Germinal center (tissue), 1 donor: ENCODE results near the gene KMT5B.

Experiments used
- DNase-seq: peaks from one replicate; pipeline ENCODE4 v3.0.0; 2012; ENCODE audit warnings: mixed read lengths, low spot score

KMT5B gene

DNA sequence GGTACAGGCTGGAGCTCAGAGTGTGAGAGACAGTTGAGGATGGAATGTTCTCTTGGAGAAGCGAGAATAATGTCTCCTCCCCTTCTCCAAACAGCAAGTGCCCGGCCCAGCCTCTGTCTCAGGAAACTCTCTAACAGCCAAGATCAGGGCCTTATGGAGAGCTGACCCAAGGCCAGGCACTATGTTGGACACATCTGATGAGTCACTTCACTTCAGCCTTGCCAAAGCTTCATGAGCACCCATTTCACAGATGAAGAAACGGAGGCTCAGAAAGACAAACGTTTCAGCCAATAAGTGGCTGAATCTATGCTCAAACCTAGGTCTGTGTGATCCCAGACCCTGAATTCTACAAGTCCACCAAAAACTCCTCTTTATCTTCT lies 69.8 kb downstream of the KMT5B start:
- no peak for DNase-seq

DNA sequence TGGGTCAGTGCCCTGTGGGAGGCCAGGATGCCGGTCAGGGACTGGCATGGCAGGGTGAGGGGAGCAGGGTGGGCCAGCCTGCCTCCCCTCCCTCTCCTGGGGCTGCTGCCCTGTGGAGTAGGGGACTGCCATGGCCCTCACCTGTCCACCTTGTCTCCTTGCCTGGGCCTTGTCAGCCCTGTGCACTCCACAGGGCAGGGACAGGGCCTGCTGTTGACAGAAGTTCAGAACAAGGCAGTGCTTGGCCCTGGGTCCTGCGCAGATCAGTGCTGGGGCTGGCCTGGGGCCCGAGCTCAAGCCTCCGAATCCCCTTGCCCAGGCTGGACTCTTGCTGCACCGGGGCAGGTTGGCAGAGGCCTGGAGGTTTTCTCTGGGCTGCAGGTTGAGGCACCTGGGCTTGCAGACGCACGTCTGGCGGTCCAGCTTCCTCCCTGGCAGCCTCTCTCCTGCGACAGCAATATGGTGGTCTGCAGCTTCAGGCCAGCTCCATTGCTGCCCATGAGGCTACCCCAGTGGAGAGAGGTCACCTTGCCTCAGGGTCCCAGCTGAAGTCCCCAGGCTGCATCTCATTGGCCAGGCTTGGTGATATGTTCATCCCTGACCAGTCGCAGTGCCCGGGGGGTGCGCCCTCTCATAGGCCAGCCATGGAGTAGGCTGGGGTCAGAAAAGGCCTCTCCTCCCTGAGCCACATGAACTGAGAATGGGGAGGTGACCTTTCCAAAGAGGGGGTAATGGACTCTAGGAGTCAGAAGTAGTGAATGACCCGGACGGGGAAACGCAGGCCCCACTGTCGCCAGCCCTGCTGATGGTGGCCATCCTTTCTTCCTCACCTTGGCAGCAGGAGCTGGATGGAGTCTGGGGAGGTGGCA lies 70.4 kb downstream of the KMT5B start:
- no peak for DNase-seq

DNA sequence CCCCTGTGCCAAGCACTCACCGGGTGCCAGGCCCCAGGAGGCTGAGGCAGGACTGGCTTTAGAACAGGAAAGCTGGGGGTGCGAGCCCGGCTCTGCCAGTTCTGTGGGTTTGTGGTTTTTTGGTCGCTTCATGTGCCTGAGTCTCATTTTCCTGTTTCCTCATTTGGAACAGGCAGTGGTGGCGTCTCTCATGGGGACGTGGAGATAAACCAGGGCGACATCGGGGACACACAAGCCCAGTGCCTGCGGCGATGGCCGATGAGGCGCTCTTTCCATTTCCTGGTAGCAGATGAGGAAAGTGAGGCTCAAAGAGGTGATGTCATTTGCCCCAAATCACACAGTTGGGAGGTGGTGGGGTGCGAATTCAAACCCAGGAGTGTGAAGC lies 71.1 kb downstream of the KMT5B start:
- DNase-seq: peak; percentile 12

DNA sequence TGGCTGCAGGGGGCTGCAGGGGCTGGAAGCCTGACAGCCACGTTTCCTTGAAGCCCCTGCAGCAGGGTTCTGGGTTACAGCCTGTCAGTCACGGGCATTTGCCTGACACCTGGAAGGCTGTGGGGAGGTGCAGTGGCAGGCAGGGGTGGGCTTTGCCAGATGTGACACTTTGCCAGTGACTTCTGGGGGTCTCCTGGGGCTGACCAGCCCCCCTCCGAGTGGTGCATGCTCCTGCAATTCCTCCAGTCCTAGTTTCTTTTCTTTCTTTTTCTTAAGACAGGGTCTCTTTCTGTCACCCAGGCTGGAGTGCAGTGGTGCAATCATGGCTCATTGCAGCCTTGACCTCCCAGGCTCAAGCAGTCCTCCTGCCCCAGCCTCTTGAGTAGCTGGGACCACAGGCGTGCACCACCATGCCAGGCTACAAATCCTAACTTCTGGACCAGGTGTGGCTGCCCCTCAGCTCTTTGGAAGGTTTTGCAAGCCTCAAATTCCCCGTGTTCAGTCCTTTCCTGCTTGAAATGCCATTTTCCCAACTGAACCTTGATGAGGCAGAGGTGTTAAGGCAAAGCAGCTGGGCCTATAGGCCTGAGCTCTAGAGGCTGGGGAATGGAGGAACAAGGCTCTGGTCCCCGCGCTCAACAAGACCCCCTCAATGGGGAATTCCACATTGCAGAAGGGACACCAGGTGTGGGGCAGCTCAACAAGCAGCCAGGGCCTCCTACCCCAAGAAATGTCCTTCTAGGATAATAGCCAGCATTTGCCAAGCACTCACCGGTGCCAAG lies 71.7 kb downstream of the KMT5B start:
- no peak for DNase-seq

DNA sequence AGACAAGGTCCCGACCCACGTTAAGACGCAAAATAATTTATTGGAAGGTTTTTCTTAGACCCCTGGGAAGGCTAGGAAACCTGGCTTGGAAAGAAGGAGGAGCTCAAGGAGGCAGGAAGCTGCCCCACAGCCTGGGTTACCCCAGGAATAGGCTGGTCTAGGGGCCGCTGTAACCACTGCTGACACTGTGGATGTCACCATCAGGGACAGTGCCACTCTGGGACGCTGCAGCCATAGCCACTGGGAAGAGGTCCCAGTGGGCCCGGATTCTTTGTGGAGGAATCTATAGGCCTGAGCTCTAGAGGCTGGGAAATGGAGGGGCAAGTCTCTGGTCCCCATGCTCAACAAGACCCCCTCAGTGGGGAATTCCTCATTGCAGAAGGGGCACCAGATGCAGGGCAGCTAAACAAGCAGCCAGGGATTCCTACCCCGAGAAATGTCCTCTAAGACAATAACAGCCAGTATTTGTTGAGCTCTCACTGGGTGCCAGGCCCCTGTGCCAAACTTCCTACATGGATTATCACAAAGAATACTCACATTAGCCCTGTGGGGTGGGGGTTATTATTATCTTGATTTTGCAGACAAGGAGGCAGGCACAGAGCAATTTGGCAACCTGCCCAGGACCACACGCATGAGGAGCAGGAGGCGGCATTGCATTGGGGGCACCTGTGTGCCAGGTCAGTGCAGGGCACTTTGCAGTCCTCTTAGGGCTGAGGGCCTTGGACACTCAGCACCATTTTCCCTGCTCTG lies 72.4 kb downstream of the KMT5B start:
- DNase-seq: no peak

DNA sequence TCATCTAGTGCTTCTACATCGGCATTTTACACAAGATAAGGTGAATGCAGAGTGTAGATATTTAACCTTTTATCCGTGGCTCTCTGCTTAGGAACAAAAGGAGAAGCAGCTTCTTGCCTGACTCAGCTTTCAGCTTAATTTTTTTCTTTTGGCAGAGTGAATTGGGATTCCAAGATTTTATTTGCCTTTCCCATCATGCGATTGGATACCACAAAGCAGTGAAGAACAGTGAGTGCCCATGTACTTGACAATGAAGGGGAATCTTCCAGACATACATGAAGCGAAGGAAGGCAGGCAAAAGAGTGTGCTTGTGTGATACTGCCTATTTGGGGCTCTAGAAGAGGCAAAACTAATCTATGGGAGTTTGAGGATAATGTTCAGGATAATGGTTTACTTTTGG lies 74.9 kb downstream of the KMT5B start:
- no peak for DNase-seq

DNA sequence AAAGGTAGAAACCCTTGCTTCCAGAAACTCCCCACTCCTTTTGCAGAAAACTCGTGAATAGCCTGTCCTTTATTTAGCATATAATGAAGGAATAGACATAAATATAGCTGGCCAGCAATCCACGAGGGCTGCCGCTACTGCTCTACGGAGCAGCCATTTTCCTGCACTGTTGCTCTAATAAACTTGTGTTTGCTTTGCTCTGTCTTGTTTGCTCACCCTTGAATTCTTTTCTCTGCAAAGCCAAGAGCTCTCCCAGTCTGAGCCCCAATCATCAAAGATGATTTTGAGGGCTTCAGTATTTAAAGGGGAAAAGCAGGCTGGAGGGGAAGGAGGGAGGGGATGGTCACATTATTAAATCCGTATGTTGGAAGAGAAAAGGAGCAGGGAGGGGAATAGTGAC lies 75.3 kb downstream of the KMT5B start:
- no peak for DNase-seq

DNA sequence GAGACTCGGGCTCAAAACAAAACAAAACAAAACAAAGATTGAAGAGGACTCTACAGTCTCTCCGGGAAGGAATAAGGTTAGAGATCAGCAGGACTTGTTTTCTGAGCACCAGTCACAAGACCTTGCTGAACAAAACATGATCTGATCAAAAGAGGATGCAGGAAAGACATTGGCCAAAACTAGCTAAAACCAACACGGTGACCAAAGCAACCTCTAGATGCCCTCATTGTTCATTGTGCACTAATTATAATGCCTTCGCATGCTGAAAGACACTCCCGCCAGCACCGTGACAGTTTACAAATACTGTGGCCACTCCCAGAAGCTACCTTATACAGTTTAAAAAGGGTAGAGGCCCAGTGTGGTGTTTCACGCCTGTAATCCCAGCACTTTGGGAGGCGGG lies 76.2 kb downstream of the KMT5B start:
- no peak for DNase-seq

DNA sequence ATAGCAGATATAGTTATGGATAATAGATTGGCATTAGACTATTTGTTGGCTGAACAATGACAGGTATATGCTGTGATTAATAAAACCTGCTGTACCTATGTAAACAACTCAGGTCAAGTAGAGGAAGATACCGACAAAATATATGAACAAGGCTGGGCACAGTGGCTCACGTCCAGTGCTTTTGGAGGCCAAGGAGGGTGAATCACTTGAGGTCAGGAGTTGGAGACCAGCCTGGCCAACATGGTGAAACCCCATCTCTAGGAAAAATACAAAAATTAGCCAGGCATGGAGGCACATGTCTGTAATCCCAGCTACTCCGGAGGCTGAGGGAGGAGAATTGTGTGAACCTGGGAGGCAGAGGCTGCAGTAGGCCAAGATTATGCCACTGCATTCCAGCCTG lies 77.9 kb downstream of the KMT5B start:
- no peak for DNase-seq

DNA sequence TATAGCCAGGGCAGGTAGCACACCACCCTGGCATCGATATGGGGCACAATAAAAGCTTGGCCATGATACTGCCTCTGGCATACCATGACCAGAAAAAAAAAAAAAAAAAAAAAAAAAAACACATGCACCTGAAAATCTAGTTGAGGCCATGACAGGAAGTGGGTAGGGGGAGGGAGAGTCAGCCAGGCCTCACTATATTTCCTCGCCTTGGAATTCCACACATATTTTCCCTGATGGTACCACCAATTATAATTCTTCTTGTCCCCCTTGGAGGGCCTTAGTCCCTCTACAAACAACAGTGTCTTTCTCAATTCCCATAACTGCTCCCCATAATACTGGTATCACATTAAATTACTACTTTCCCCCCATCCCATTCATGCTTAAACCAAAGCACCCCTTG lies 79.3 kb downstream of the KMT5B start:
- DNase-seq: no peak

DNA sequence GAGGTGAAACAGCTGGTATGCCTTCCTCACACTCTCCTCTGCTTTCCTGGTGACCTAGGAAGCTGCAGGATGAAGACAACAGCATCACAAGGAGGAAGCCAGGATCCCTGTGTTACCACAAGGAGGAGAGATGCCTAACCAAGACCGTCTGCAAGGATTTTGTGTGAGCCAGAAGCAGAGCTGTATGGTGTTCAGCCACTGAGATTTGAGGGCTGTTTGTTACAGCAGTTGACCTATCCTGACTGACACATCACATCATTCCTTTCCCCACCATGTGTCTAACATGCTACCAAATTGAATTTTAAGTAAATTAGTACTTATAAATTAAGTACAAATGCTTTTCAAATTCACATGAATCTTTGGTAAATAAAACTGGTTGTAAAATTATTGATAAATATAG lies 83.0 kb downstream of the KMT5B start:
- DNase-seq: no peak

DNA sequence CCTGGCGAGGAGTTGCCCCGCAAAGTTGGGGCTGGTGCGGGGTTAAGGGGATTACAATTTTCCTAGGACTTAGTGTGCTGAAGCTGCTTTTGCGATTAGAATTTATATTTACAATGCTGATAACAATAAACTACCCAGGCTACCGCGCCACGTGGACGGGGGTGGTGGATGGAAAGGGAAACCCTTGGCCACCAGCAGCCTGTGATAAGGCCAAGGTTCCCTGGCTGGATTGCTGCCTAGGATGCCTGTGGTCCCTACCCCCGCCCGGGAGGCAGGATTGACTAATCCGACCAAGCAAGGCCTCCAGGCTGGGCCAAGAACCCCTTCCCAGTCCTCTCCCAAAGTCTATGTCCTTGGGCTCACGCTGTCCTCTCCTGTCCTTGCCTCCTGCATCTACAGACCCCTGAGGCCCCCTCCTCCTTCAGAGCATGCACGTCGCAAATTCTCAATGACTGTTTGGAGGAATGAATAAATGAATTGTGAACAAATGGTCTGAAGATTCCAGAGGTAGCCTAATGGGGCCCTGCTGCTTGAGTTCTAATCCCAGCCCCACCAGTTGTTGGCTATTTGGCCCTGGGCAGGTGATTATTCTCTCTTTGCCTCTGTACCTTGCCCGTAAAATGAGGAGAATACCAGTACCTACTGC lies 84.3 kb downstream of the KMT5B start:
- no peak for DNase-seq

DNA sequence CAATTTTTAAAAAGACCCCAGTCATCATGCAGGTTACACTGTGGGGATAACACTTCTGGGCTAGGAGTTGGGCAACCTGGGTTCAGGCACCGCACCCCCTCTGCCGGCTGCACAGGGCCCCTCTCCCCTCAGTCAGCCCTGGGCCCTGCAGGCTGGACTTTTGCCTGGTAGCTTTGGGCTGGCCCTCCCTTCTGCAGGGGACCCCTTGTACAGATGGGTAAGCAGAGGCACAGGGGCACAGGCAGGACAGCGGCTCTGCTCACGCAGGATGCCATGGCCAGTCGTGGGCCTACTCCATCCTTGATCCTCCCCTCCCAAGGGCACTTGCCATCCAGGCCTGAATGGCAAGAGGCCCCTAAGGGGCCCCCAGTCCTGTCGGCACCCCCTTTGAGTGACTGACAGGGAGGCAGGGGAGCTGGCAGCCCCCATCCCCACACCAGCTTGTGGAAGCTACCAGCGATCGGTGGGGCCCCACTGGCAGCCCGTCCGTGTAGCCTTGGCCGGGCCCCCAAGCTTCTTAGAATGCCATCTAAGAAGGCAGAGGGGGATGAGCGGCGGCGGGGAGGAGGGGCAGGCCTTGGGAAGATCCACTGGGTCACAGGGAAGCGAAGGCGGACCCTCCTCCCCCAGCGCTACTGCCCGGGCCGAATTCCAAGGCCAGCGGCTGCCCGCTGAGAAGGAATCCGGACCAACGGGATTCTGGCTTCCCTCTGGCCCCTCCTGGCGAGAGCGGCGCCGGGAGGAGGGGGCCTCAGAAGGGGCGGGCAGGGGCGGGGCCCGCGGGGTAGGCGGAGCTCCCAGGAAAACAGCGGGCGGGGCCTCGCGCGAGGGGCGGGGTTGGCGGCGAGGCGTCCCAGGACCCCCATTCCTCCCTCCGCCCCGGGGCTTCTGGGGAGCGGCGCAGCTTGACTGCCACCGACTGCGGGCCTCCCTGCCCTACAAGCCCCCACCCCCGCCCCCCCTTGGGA lies 85.1 kb downstream of the KMT5B start:
- no peak for DNase-seq

DNA sequence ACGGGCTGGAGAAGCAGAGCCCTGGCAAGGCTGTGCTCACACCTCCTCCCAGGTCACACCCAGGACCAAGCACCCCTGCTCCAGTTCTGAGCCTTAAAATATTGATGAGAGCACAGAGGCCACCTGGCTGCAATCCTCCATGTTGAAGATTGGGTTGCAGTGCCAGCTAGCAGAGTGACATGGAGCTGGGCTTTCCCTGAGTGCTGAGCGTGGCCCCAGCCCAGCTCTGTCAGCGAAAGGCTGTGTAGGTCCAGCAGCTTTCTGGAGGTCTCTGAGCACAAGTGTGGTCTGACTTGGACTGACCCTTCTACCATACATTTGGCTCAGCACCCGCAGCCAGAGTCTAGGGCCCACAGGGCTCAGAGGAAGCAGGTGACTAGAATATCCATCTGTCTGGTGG lies 87.9 kb downstream of the KMT5B start:
- DNase-seq: no peak

DNA sequence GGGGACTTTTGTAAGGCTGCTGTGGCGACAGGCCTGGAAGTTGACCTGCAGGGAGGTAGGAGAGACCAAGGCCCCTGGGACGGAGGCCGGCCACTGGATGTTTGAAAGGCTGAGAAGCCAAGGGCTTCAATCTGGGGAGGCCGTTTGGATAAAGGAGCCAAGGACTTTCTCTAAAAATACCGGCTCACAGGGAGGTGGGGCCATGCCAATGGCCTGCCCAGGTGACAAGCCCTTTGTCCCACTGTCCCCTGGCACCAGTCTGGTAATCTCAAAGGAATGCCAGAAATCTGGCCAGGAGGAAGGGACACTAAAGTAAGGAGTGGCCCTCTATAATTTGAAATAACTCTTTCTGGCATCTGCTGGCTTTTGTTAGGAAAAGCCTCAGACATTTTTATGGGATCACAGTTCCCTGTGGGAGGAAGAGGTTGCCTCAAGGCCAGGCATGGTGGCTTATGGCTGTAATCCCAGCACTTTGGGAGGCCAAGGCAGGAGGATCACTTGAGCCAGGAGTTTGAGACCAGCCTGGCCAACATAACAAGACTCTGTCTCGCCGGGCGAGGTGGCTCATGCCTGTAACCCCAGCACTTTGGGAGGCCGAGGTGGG lies 90.1 kb downstream of the KMT5B start:
- DNase-seq: no peak

DNA sequence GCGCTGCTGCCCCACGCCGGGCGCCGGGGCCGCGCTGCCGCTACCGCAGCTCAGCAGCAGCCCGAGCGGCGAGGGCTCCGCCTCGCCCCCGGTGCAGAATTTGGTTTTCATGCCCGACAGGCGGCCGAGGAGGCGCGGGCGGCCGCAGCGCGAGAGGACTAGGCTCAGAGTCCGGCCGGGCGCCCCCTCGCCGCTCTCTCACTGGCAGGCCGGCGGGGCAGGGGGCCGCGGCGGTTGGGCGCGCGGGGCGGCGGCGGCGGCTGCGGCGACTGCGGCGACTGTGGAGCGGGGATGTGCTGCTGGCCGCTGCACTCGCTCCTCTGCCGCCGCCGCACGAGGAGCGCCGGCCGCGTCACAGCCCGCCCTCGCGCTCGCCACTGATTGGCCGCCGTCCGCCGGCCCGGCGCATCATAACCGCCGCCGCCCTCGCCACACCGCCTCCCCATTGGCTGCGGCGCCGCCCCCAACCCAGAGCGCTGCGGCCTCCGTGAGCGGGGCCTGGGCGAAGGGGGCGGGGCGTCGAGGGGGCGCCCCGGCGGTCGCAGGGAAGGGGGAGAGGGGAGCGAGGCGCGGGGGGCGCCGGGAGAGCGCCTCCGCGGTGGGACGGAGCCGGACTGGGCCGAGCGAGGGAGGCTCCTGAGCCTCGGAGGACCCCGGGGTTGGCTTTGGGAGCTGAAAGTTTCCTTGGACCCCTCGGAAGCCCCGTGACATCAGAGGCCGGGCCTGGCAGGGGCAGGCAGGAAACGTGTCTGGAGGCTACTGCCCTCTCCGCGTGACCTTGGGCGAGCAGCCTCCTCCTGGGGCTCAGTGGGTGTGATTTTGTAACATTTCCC lies 91.8 kb downstream of the KMT5B start, which contains the start of gene CHKA:
Gene CHKA (minus strand): TSS at position 322 of the 833 bp plus-strand sequence. CDS start 211 bp downstream, at position 111.
- DNase-seq: peak; percentile 98

DNA sequence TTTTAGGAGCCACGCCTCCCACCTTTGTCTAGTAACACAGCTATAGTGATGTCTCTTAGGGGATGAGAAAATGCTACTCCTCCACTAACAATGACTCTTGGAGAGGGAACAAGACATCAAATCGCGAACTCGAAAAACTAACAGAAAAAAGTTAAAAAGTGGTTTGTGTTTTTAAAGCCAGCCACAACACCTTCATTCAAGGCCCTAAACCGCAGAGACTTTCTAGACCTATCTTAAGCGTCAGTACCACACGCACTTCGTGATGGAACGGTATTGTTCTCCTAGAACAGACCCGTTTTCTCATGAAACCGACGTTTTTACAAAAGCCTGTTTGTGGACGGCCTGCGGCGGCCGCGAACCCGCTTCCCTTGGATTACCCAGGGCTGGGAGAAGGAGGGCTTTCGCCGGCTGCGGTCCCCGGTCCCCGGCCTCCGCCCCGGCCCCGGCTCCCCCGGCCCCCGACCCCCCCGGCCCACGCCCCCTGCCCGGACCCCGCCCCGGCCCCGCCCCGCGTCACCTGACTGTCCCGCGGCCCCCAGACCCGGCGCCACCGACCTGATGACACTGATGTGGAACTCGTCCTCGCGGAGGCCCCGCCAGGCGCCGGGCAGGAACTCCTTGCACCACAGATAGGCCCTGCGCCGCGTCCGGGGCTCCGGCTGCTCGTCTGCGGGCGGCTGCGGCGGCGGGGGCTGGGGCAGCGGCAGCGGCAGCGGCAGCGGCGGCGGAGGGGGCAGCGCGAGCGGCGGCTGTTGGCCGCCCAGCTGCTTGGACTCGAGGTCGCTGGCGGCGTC lies 92.6 kb downstream of the KMT5B start:
- DNase-seq: peak; percentile 52

DNA sequence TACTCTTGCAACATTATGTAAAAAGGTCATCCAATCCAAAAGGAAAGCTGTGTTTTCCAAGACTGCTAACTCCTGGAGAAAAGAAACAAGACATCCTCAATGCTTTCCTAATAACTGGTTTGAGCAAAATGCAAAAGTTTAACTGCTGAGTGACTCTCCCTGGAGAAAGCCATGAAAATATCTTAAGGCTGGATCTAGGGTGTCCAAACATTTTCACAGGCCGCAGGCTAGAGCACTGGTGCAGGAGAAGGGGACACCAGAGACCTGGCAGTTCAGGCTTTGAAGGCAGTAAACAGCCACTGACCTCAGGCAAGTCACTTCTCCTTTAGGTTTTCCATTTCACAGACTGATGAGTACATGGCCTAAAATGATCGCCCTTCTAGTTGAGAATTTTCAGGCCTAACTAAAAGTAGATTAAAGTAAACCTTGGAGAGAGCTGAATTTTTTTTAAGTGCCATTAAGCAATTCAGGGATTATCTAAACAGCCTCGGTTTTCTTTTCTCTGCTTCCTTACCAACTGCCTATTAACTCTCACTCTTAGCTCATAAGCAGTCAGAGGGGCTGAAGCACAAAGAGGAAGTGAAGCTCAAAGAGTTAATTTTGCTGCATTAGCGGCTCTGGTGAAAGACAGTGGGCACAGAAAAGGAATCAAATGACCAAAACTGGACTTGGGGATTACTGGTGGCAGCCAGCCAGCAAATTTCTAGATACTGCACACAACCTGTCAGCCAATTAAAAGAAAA lies 94.2 kb downstream of the KMT5B start:
- DNase-seq: peak; percentile 43
